Smooth muscle cell (in vitro differentiated cells): Measurements from ENCODE around the gene KCNQ1. TPM values are rescaled to one million over a fixed set of nuclear protein-coding genes. Genes with fewer than 3 reads are reported as not detected.

Source experiments
- DNase-seq: peaks from one replicate; lab custom pipeline; 2025; ENCODE audit not compliant: unreplicated experiment; lab: John Stamatoyannopoulos, UW
- H2AFZ ChIP-seq: fragments of 200-600 bp; sonication (generic); 2 replicates; pipeline ENCODE4 v1.6.0; 2016; ENCODE audit warnings: antibody characterized with exemption, low read depth, mild to moderate bottlenecking
- H3F3A ChIP-seq: fragments of 200-600 bp; sonication (generic); 2 replicates; pipeline ENCODE4 v1.6.0; 2017; ENCODE audit warnings: antibody characterized with exemption, low read depth
- H3K27ac ChIP-seq: fragments of 200-600 bp; sonication (generic); 2 replicates; pipeline ENCODE4 v1.5.1; 2016; ENCODE audit warnings: low read depth, mild to moderate bottlenecking
- H3K27me3 ChIP-seq: fragments of 200-600 bp; sonication (generic); 2 replicates; pipeline ENCODE4 v1.6.1; 2016; ENCODE audit warnings: low read depth, mild to moderate bottlenecking
- H3K36me3 ChIP-seq: fragments of 200-600 bp; sonication (generic); 2 replicates; pipeline ENCODE4 v1.5.1; 2016; ENCODE audit warnings: low read depth
- H3K4me1 ChIP-seq: fragments of 200-600 bp; sonication (generic); 2 replicates; pipeline ENCODE4 v1.5.1; 2016; ENCODE audit warnings: low read depth
- H3K4me2 ChIP-seq: fragments of 200-600 bp; sonication (generic); 2 replicates; pipeline ENCODE4 v1.6.0; 2016; ENCODE audit warnings: mild to moderate bottlenecking
- H3K4me3 ChIP-seq: fragments of 200-600 bp; sonication (generic); 2 replicates; pipeline ENCODE4 v1.5.1; 2016; ENCODE audit warnings: mild to moderate bottlenecking
- H3K79me2 ChIP-seq: fragments of 200-600 bp; sonication (generic); 2 replicates; pipeline ENCODE4 v1.6.0; 2016; ENCODE audit warnings: low read depth, mild to moderate bottlenecking
- H3K9ac ChIP-seq: fragments of 200-600 bp; sonication (generic); 2 replicates; pipeline ENCODE4 v1.6.0; 2016; ENCODE audit warnings: low read depth
- H3K9me3 ChIP-seq: fragments of 200-600 bp; sonication (generic); replicated peaks from 2 replicates; pipeline ENCODE4 v1.5.1; 2016; ENCODE audit warnings: low read depth
- H4K20me1 ChIP-seq: fragments of 200-600 bp; sonication (generic); 2 replicates; pipeline ENCODE4 v1.6.0; 2016; ENCODE audit warnings: low read depth
- WGBS: methylation state at CpG from one replicate; pipeline ENCODE4 v1.1.7; 2016; ENCODE audit warnings: low lambda C conversion rate; 5-methylcytosine and 5-hydroxymethylcytosine counted together
- polyA plus RNA-seq: library from polyadenylated mRNA; unstranded; fragments of >200 nt; fragmentation: Nextera tagmentation; extraction: Ambion mirVana; gene quantifications from 2 replicates; pipeline ENCODE4 v1.2.1, GENCODE V29; 2016
- total RNA-seq: library from RNA; depleted of rRNA; stranded (reverse); fragments of >200 nt; gene quantifications from 2 replicates; pipeline ENCODE4 v1.2.3, GENCODE V29; 2014
- TF ChIP-seq, protein P1 (sequence below): fragments of 200-600 bp; sonication (generic); IDR thresholded peaks from 2 replicates; pipeline ENCODE4 v1.5.1; 2017; ENCODE audit warnings: borderline replicate concordance, mild to moderate bottlenecking, antibody characterized with exemption; ENCODE audit not compliant: insufficient read depth, poor library complexity, severe bottlenecking

KCNQ1 gene
- total and polyA plus RNA-seq, 2 experiments from 2014 or later = 1.3 to 2.3 TPM

DNA sequence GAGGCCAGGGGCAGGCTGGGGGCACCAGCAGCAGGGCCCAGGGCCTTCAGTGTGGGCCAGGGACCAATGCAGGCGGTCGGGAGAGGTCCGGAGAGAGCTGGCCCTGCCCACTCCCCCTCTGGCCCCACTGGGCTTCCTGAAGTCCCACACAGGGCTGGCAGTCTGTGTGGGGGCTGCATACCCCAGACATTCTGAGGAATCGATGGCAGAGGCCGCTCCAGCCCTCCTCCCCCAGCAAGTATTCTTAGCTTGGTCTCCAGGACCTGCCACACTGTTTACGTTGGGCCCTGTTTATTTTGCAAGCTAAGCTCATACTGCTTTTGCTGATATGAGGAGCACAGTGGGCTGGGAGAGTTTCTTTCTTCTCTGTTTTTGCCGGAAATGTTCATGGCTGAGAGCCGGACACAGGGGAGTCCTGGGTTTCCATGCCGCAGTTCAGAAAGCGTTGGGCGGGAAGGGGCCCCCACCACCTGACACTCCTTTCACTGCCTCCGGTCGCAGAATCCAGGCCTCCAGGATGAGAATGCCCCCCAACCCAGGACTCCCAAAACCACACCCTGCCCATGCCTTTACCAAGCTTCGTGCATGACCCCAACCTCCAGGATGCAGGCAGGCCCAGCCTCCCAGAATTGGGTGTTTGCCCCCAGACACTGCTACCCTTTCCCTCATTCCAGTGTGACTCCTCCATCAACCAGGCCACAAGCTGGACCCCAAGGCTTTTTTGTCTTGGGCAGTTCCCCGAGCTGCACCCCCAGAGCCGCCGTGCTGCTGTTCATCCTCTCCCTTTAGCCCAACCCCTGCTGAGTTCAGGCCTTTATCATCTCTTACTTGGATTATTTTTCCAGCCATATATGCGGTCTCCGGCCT, 336.8 kb downstream of the KCNQ1 start:
- peak overlapping the region; percentile 19 for H2AFZ ChIP-seq
- peaks cover 24% of the 10 kb centered on the region for H3K4me1 ChIP-seq
- peak overlapping the region; percentile 52 for H3K27ac ChIP-seq
- no peaks in the 10 kb centered on the region for H3K36me3 ChIP-seq
- no peak for DNase-seq
- H3K9ac ChIP-seq = no peak overlapping the region
- no peaks in the 10 kb centered on the region for H3K79me2 ChIP-seq
- no peaks in the 10 kb centered on the region for H3K9me3 ChIP-seq
- no peaks in the 10 kb centered on the region for H3K27me3 ChIP-seq
- peaks cover 5% of the 10 kb centered on the region for H3F3A ChIP-seq
- H3K4me3 ChIP-seq = no peak overlapping the region
- no peaks in the 10 kb centered on the region for H4K20me1 ChIP-seq
- H3K4me2 ChIP-seq = peak overlapping the region; percentile 64
- WGBS = 45% methylated on average over 19 of the region's 19 CpGs
- TF ChIP-seq, protein P1, sequence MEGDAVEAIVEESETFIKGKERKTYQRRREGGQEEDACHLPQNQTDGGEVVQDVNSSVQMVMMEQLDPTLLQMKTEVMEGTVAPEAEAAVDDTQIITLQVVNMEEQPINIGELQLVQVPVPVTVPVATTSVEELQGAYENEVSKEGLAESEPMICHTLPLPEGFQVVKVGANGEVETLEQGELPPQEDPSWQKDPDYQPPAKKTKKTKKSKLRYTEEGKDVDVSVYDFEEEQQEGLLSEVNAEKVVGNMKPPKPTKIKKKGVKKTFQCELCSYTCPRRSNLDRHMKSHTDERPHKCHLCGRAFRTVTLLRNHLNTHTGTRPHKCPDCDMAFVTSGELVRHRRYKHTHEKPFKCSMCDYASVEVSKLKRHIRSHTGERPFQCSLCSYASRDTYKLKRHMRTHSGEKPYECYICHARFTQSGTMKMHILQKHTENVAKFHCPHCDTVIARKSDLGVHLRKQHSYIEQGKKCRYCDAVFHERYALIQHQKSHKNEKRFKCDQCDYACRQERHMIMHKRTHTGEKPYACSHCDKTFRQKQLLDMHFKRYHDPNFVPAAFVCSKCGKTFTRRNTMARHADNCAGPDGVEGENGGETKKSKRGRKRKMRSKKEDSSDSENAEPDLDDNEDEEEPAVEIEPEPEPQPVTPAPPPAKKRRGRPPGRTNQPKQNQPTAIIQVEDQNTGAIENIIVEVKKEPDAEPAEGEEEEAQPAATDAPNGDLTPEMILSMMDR = no peak

DNA sequence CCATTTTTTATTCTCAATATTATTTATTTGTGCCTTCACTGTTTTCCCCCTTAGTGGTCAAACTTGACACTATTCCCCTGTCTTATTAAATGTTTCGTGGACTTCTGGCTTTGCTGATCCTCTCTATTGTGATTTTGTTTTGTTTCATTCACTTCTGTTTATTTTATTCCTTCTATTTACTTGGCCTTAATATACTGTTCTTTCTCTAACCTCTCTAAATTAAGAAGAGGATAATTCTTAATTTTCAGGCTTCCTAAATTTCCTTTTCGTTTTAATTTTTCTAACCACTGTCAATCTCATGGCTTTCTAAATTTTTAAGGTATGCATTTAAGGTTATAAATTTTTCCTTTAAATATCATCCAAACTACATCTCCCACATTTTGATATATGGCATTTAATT, 338.0 kb downstream of the KCNQ1 start:
- TF ChIP-seq, protein P1 = no peak
- Histone ChIP-seq H4K20me1 (no peaks in the 10 kb centered on the region), H3K79me2 (no peaks in the 10 kb centered on the region), H3K9me3 (no peaks in the 10 kb centered on the region), H3K27me3 (no peaks in the 10 kb centered on the region), H3K9ac (no peak overlapping the region), H3K4me2 (peak overlapping the region; percentile 10), H3K4me3 (no peak overlapping the region), H3F3A (peaks cover 5% of the 10 kb centered on the region), H3K27ac (peak overlapping the region; percentile 51), H2AFZ (no peak overlapping the region), H3K36me3 (no peaks in the 10 kb centered on the region), H3K4me1 (peaks cover 24% of the 10 kb centered on the region)
- WGBS = 93% methylated on average over 2 of the region's 2 CpGs
- no peak for DNase-seq

DNA sequence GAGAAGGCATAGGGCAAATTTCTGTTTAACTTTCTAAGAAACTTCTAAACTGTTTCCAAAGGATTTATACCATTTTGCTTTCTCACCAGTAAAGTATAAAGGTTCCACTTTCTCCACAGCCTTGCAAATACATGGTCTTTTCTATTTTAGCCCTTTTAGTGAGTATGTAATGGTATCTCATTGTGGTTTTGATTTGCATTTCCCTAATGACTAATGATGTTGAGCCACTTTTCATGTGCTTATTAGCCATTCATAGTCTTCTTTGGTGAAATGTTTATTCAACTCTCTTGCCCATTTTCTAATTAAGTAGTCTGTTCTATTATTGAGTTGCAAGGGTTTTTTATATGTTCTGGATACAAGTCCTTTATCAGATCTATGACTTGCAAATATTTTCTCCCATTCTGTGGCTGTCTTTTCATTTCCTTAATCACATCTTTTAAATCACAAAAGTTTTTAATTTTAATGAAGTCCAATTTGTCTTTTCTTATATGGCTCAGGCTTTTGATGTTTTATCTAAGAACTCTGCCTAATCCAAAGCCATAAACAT, 338.8 kb downstream of the KCNQ1 start:
- Histone ChIP-seq H3K9me3 (no peaks in the 10 kb centered on the region), H2AFZ (no peak overlapping the region), H3K9ac (no peak overlapping the region), H3K27me3 (no peaks in the 10 kb centered on the region), H3K79me2 (no peaks in the 10 kb centered on the region), H3K4me3 (no peak overlapping the region), H3K27ac (peak overlapping the region; percentile 51), H4K20me1 (no peaks in the 10 kb centered on the region), H3K4me1 (peaks cover 29% of the 10 kb centered on the region), H3F3A (peaks cover 5% of the 10 kb centered on the region), H3K36me3 (no peaks in the 10 kb centered on the region), H3K4me2 (peak overlapping the region; percentile 26)
- no peak for DNase-seq
- TF ChIP-seq, protein P1 = no peak
